ENCODE results near the gene ERICH4.
"Not testable (repeated sequence)": the region's sequence is repeated elsewhere in the genome, so short reads cannot be mapped to it uniquely, and the experiment has no call there.

ERICH4 gene

GRCh38 chr19:41478875-41479756, 36.2 kb downstream of the ERICH4 start:
- no peak for DNase-seq

GRCh38 chr19:41479757-41480191, 36.8 kb downstream of the ERICH4 start:
- DNase-seq = no peak

- no peak for DNase-seq
These were observed 37.4 kb downstream of the ERICH4 start for GRCh38 chr19:41480336-41480735.

- DNase-seq = no peak
These were observed 41.9 kb downstream of the ERICH4 start for GRCh38 chr19:41484822-41485221.

- DNase-seq = not testable (repeated sequence)
These were observed 44.0 kb downstream of the ERICH4 start for GRCh38 chr19:41486953-41487352.

GRCh38 chr19:41492843-41493242, 49.9 kb downstream of the ERICH4 start:
- no peak for DNase-seq

Measured in activated CD4-positive, alpha-beta T cell treated with anti-CD3 and anti-CD28 coated beads, Interleukin-2, amount 50 U/mL, for 48 hours (primary cell).